22Rv1 (cell line): ENCODE results near the gene VTN.

Source experiments
- CTCF ChIP-seq: fragments of 450-650 bp; IDR thresholded peaks from 2 replicates; pipeline ENCODE4 v1.5.1; 2017; ENCODE audit warnings: mild to moderate bottlenecking
- ZFX ChIP-seq: fragments of 450-650 bp; IDR thresholded peaks from 2 replicates; pipeline ENCODE4 v1.6.1; 2017; ENCODE audit warnings: antibody characterized with exemption, borderline replicate concordance

- TF ChIP-seq CTCF: no peak
- TF ChIP-seq ZFX: no peak
These were observed 31.9 kb downstream of the VTN start for GRCh38 chr17:28338056-28338768.
